HepG2 (cell line): Measurements from ENCODE around the gene SLC9B2. TPM values are rescaled to one million over a fixed set of nuclear protein-coding genes. Genes with fewer than 3 reads are reported as not detected.

Experiments used
- GATAD1 ChIP-seq: IDR thresholded peaks from 2 replicates; pipeline ENCODE4 v1.6.1; 2016; ENCODE audit warnings: missing genetic modification reagents, missing compliant biosample characterization
- GLI4 ChIP-seq: sonication (generic); formaldehyde crosslinking; IDR thresholded peaks from 2 replicates; pipeline ENCODE4 v1.5.1; 2020; ENCODE audit warnings: missing genetic modification reagents, mild to moderate bottlenecking, moderate library complexity, borderline replicate concordance
- HIVEP1 ChIP-seq: sonication (generic); formaldehyde crosslinking; IDR thresholded peaks from 2 replicates; pipeline ENCODE4 v1.4.0; 2020; ENCODE audit warnings: mild to moderate bottlenecking, missing genetic modification reagents
- NFYC ChIP-seq: IDR thresholded peaks from 2 replicates; pipeline ENCODE4 v1.6.1; 2016; ENCODE audit warnings: missing genetic modification reagents, missing compliant biosample characterization
- RFX5 ChIP-seq: IDR thresholded peaks from 2 replicates; pipeline ENCODE4 v1.6.1; 2011; ENCODE audit warnings: low read depth, low read length, improper control_type of control experiment
- SSRP1 ChIP-seq: IDR thresholded peaks from 2 replicates; pipeline ENCODE4 v1.6.1; 2016; ENCODE audit warnings: control low read depth
- TBX3 ChIP-seq: fragments of 450-650 bp; IDR thresholded peaks from 2 replicates; pipeline ENCODE4 v1.6.1; 2017; ENCODE audit warnings: antibody characterized with exemption, mild to moderate bottlenecking, inconsistent platforms, borderline replicate concordance
- ZNF367 ChIP-seq: sonication (generic); formaldehyde crosslinking; IDR thresholded peaks from 2 replicates; pipeline ENCODE4 v1.4.0; 2020; ENCODE audit warnings: missing genetic modification reagents, borderline replicate concordance
- ZNF619 ChIP-seq: sonication (generic); formaldehyde crosslinking; IDR thresholded peaks from 2 replicates; pipeline ENCODE4 v1.4.0; 2020; ENCODE audit warnings: mild to moderate bottlenecking, missing genetic modification reagents
- ZNF660 ChIP-seq: sonication (generic); formaldehyde crosslinking; IDR thresholded peaks from 2 replicates; pipeline ENCODE4 v1.5.1; 2020; ENCODE audit warnings: mild to moderate bottlenecking, low read depth, missing genetic modification reagents, borderline replicate concordance
- ZNF777 ChIP-seq: sonication (generic); formaldehyde crosslinking; IDR thresholded peaks from 2 replicates; pipeline ENCODE4 v1.4.0; 2020; ENCODE audit warnings: missing genetic modification reagents
- ZSCAN9 ChIP-seq: IDR thresholded peaks from 2 replicates; pipeline ENCODE4 v1.6.1; 2016; ENCODE audit warnings: borderline replicate concordance
- polyA plus RNA-seq, 8 experiments: library from polyadenylated mRNA; depleted of rRNA in 3 of 8; stranded (reverse) in 7 of 8; unstranded in 1 of 8; fragments of >200 nt; fragmentation: Illumina TruSeq in 4 of 8; extraction: Trizol in 4 of 8; gene quantifications; 2 replicates each; pipeline versions ENCODE4 v1.2.1 to v1.2.3, GENCODE V29; 2011 to 2016; ENCODE audit warnings: low read depth in 4 of 8, missing spikeins in 1 of 8, mixed read lengths in 1 of 8; ENCODE audit not compliant: insufficient read depth in 1 of 8
- total RNA-seq, 5 experiments: library from RNA; depleted of rRNA; stranded (reverse); fragments of >200 nt; fragmentation: Illumina TruSeq; extraction: Trizol; gene quantifications; 2 replicates each; pipeline ENCODE4 v1.2.3, GENCODE V29; 2016; ENCODE audit warnings: low read depth in 1 of 5
- TF ChIP-seq, protein P1 (sequence below): sonication (generic); formaldehyde crosslinking; IDR thresholded peaks from 2 replicates; pipeline ENCODE4 v1.5.1; 2020; ENCODE audit warnings: mild to moderate bottlenecking, missing genetic modification reagents
- TF ChIP-seq, protein P2 (sequence below): IDR thresholded peaks from 2 replicates; pipeline ENCODE4 v1.4.0; 2020; ENCODE audit warnings: mild to moderate bottlenecking, missing genetic modification reagents
- TF ChIP-seq, protein P3 (sequence below): sonication (generic); IDR thresholded peaks from 2 replicates; pipeline ENCODE4 v1.6.1; 2016; ENCODE audit warnings: low read depth, borderline replicate concordance
- TF ChIP-seq, protein P4 (sequence below): sonication (generic); formaldehyde crosslinking; IDR thresholded peaks from 2 replicates; pipeline ENCODE4 v1.8.0; 2022; ENCODE audit warnings: mild to moderate bottlenecking, missing genetic modification reagents, moderate library complexity
- TF ChIP-seq, protein P5 (sequence below): sonication (generic); formaldehyde crosslinking; IDR thresholded peaks from 2 replicates; pipeline ENCODE4 v1.4.0; 2020; ENCODE audit warnings: low read depth, mild to moderate bottlenecking, missing genetic modification reagents
- TF ChIP-seq, protein P6 (sequence below): sonication (generic); formaldehyde crosslinking; IDR thresholded peaks from 2 replicates; pipeline ENCODE4 v1.5.0; 2020; ENCODE audit warnings: mild to moderate bottlenecking, missing genetic modification reagents, moderate library complexity

SLC9B2 gene
- total and polyA plus RNA-seq, 2 of the 13 experiments (the other 11 are each of a cell fraction or from before 2014, with no cell fraction given), result 23.5 to 38.5 TPM

DNA sequence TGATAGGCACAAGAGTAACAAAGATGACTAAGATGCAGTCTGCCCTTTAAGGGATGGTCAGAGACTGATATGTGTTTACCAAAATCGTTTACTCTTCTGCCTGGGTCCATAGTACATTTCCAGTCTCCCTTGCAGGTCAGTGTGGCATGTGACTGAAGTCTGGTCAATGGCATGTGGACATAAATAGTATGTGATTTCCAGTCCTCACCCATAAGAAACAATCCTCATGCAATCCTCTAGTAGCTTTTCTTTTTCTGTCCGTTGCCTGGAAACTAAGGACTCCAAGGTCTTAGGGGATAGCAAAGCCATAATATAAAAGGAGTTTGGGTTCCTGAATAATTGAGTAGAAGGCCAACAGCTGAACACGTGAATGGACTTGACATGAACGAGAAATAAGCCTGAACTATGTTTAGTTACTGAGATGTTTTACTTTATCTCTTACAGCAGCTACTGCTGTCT, 1.1 kb downstream of the SLC9B2 start (continued):
- TF ChIP-seq ZSCAN9 (peak; percentile 83), ZNF660 (CRISPR knock-in tag) (no peak), GLI4 (CRISPR knock-in tag) (no peak), ZNF777 (CRISPR knock-in tag) (no peak), ZNF367 (CRISPR knock-in tag) (no peak), SSRP1 (CRISPR knock-in tag) (0 out of 2 replicates have a peak, but pooled peaks have one; percentile 26), NFYC (peak; percentile 30; the same call in 1 of the 2 replicates), TBX3 (no peak), HIVEP1 (CRISPR knock-in tag) (no peak), RFX5 (no peak), GATAD1 (peak; percentile 45; the same call in 1 of the 2 replicates), ZNF619 (CRISPR knock-in tag) (no peak)
- TF ChIP-seq, protein P1, sequence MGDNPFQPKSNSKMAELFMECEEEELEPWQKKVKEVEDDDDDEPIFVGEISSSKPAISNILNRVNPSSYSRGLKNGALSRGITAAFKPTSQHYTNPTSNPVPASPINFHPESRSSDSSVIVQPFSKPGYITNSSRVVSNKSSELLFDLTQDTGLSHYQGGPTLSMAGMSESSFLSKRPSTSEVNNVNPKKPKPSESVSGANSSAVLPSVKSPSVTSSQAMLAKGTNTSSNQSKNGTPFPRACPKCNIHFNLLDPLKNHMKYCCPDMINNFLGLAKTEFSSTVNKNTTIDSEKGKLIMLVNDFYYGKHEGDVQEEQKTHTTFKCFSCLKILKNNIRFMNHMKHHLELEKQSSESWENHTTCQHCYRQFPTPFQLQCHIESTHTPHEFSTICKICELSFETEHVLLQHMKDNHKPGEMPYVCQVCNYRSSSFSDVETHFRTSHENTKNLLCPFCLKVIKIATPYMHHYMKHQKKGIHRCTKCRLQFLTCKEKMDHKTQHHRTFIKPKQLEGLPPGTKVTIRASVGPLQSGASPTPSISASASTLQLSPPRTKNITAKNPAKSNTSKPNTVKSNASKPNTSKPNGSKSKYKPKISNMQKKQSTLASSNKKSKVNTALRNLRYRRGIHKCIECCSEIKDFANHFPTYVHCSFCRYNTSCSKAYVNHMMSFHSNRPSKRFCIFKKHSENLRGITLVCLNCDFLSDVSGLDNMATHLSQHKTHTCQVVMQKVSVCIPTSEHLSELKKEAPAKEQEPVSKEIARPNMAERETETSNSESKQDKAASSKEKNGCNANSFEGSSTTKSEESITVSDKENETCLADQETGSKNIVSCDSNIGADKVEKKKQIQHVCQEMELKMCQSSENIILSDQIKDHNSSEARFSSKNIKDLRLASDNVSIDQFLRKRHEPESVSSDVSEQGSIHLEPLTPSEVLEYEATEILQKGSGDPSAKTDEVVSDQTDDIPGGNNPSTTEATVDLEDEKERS (CRISPR knock-in tag), result no peak
- TF ChIP-seq, protein P2, sequence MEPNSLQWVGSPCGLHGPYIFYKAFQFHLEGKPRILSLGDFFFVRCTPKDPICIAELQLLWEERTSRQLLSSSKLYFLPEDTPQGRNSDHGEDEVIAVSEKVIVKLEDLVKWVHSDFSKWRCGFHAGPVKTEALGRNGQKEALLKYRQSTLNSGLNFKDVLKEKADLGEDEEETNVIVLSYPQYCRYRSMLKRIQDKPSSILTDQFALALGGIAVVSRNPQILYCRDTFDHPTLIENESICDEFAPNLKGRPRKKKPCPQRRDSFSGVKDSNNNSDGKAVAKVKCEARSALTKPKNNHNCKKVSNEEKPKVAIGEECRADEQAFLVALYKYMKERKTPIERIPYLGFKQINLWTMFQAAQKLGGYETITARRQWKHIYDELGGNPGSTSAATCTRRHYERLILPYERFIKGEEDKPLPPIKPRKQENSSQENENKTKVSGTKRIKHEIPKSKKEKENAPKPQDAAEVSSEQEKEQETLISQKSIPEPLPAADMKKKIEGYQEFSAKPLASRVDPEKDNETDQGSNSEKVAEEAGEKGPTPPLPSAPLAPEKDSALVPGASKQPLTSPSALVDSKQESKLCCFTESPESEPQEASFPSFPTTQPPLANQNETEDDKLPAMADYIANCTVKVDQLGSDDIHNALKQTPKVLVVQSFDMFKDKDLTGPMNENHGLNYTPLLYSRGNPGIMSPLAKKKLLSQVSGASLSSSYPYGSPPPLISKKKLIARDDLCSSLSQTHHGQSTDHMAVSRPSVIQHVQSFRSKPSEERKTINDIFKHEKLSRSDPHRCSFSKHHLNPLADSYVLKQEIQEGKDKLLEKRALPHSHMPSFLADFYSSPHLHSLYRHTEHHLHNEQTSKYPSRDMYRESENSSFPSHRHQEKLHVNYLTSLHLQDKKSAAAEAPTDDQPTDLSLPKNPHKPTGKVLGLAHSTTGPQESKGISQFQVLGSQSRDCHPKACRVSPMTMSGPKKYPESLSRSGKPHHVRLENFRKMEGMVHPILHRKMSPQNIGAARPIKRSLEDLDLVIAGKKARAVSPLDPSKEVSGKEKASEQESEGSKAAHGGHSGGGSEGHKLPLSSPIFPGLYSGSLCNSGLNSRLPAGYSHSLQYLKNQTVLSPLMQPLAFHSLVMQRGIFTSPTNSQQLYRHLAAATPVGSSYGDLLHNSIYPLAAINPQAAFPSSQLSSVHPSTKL (CRISPR knock-in tag), result peak; percentile 97
- TF ChIP-seq, protein P3, sequence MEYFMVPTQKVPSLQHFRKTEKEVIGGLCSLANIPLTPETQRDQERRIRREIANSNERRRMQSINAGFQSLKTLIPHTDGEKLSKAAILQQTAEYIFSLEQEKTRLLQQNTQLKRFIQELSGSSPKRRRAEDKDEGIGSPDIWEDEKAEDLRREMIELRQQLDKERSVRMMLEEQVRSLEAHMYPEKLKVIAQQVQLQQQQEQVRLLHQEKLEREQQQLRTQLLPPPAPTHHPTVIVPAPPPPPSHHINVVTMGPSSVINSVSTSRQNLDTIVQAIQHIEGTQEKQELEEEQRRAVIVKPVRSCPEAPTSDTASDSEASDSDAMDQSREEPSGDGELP, result peak; percentile 52; the same call in 1 of the 2 replicates
- TF ChIP-seq, protein P4, sequence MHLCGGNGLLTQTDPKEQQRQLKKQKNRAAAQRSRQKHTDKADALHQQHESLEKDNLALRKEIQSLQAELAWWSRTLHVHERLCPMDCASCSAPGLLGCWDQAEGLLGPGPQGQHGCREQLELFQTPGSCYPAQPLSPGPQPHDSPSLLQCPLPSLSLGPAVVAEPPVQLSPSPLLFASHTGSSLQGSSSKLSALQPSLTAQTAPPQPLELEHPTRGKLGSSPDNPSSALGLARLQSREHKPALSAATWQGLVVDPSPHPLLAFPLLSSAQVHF (CRISPR knock-in tag), result 0 out of 2 replicates have a peak, but pooled peaks have one; percentile 12
- TF ChIP-seq, protein P5, sequence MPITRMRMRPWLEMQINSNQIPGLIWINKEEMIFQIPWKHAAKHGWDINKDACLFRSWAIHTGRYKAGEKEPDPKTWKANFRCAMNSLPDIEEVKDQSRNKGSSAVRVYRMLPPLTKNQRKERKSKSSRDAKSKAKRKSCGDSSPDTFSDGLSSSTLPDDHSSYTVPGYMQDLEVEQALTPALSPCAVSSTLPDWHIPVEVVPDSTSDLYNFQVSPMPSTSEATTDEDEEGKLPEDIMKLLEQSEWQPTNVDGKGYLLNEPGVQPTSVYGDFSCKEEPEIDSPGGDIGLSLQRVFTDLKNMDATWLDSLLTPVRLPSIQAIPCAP (CRISPR knock-in tag), result no peak
- TF ChIP-seq, protein P6, sequence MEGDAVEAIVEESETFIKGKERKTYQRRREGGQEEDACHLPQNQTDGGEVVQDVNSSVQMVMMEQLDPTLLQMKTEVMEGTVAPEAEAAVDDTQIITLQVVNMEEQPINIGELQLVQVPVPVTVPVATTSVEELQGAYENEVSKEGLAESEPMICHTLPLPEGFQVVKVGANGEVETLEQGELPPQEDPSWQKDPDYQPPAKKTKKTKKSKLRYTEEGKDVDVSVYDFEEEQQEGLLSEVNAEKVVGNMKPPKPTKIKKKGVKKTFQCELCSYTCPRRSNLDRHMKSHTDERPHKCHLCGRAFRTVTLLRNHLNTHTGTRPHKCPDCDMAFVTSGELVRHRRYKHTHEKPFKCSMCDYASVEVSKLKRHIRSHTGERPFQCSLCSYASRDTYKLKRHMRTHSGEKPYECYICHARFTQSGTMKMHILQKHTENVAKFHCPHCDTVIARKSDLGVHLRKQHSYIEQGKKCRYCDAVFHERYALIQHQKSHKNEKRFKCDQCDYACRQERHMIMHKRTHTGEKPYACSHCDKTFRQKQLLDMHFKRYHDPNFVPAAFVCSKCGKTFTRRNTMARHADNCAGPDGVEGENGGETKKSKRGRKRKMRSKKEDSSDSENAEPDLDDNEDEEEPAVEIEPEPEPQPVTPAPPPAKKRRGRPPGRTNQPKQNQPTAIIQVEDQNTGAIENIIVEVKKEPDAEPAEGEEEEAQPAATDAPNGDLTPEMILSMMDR (CRISPR knock-in tag), result no peak
